Mucosa of rectum (tissue), 2 donors: ENCODE results near the gene NPAS3.

Source experiments
- H3K27ac ChIP-seq, 2 donors: one replicate each; pipeline ENCODE4 v1.7.0; 2013; ENCODE audit warnings: inconsistent platforms in 2 of 2, low read depth in 2 of 2, low read length in 2 of 2
- H3K27me3 ChIP-seq, 2 donors: one replicate each; pipeline ENCODE4 v1.7.0; 2013; ENCODE audit warnings: low read length in 2 of 2; ENCODE audit not compliant: control insufficient read depth in 2 of 2, insufficient read depth in 2 of 2
- H3K36me3 ChIP-seq, 2 donors: one replicate each; pipeline ENCODE4 v1.7.0; 2013; ENCODE audit warnings: low read length in 2 of 2; ENCODE audit not compliant: control insufficient read depth in 2 of 2, insufficient read depth in 2 of 2
- H3K4me1 ChIP-seq, 2 donors: one replicate each; pipeline ENCODE4 v1.7.0; 2013; ENCODE audit warnings: low read length in 2 of 2, mild to moderate bottlenecking in 1 of 2; ENCODE audit not compliant: control insufficient read depth in 2 of 2, insufficient read depth in 2 of 2
- H3K4me3 ChIP-seq, 2 donors: one replicate each; pipeline ENCODE4 v1.7.0; 2013; ENCODE audit warnings: low read length in 2 of 2
- H3K9ac ChIP-seq, 2 donors: one replicate each; pipeline ENCODE4 v1.7.0; 2013; ENCODE audit warnings: low read length in 2 of 2, low read depth in 1 of 2, mild to moderate bottlenecking in 1 of 2
- H3K9me3 ChIP-seq, 2 donors: one replicate each; pipeline ENCODE4 v1.7.0; 2013; ENCODE audit warnings: low read length in 2 of 2; ENCODE audit not compliant: control insufficient read depth in 2 of 2
- donor health status: healthy.
- donor health status: Normal muscosa, but diverticular disease.

Gene NPAS3

DNA sequence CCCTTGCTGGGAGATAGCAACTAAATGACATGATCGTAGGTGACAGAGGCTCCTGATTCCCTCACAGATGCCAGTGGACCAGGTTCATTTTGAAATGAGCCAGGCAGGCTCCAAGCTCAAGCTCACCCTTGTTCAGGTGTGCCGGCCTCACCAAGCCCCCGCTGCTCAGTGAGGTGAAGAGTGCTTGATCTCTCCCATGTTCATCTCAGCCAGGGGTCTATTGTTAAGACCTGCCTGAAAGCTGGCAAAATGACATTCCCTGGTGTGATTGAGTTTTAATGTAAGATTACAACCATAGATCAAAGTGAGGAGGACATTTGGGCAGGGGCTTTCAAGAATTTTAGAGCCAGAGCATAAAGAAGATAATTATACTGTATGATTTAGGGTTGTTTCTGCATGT lies 514.3 kb downstream of the NPAS3 start:
- no peak overlapping the region for H3K9ac ChIP-seq
- no peaks in the 10 kb centered on the region for H3K27me3 ChIP-seq
- peaks cover 10 to 16% of the 10 kb centered on the region in 2 donors for H3K4me1 ChIP-seq
- no peak overlapping the region for H3K4me3 ChIP-seq
- no peaks in the 10 kb centered on the region for H3K9me3 ChIP-seq
- no peaks in the 10 kb centered on the region for H3K36me3 ChIP-seq
- no peak overlapping the region for H3K27ac ChIP-seq

GRCh38 chr14:33454022-33454595 lies 515.4 kb downstream of the NPAS3 start:
- Histone ChIP-seq H3K27ac (peak overlapping the region; percentile 45 to 63), H3K4me1 (peaks cover 10 to 16% of the 10 kb centered on the region in 2 donors), H3K4me3 (peak overlapping the region; percentile 43 to 53), H3K9ac (no peak overlapping the region), H3K27me3 (no peaks in the 10 kb centered on the region), H3K9me3 (no peaks in the 10 kb centered on the region), H3K36me3 (no peaks in the 10 kb centered on the region)

GRCh38 chr14:33454707-33455106 lies 516.0 kb downstream of the NPAS3 start:
- H3K9me3 ChIP-seq = no peaks in the 10 kb centered on the region

DNA sequence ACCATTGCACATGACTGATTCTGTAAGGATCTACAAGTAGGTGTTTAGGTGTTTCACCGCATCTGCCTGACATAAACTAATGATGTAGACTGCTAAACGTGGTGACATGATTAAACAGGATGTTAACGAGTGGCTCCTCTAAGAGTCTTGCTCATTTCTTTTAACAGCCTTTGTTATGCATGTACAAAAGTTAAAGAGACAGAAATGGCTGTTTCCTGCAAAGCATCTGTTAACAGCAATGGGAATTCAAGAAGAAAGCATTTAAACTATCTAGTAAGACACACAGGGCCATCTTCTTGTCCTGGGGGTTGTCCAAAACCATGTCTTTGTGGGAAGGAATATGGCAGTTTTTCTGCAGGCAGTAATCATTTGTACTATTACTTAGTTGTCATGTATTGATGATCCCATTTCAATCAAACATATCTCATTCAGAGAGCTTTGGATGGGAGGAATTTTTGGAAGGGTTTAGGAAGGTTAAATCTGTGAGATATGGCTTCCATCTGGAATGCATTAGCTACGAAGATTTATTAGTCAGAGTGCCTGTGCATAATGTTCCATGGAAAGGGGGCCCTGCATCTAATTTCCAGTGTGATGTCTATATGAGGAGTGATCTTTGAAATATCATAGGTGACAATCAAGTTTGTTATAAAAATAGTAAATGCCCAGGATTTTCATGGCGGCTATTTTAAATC lies 517.1 kb downstream of the NPAS3 start:
- no peaks in the 10 kb centered on the region for H3K36me3 ChIP-seq
- no peaks in the 10 kb centered on the region for H3K27me3 ChIP-seq
- no peak overlapping the region for H3K4me3 ChIP-seq
- H3K9me3 ChIP-seq = no peaks in the 10 kb centered on the region
- peaks cover 10 to 16% of the 10 kb centered on the region in 2 donors for H3K4me1 ChIP-seq
- H3K27ac ChIP-seq = no peak overlapping the region
- H3K9ac ChIP-seq = no peak overlapping the region

More at GRCh38 chr14:33454707-33455106, 516.0 kb downstream of the NPAS3 start:
- Histone ChIP-seq H3K4me1 (peaks cover 10 to 16% of the 10 kb centered on the region in 2 donors), H3K4me3 (peak overlapping the region in 1 of 2 donors; percentile 5), H3K27ac (no peak overlapping the region), H3K9ac (no peak overlapping the region), H3K36me3 (no peaks in the 10 kb centered on the region), H3K27me3 (no peaks in the 10 kb centered on the region)

DNA sequence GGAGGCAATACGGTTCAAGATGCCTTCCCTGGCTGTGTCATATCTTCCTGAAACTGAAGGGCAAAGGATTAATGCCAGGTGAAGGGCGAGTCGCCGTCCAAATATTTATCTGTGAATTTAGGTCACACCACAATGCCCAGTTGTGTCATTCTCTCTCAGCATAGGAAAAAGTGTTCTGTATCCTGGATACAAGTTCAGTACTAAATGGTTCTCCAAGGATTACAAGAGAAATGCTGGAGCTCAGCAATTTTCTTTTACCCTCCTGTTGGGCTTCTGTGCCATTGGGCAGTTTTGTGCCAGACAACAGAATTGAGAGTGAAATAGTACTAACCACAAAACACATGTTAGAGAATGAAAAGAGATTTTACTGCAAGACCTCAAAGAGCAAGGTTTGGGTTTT lies 518.3 kb downstream of the NPAS3 start:
- Histone ChIP-seq H3K36me3 (no peaks in the 10 kb centered on the region), H3K9ac (no peak overlapping the region), H3K27ac (no peak overlapping the region), H3K4me1 (peaks cover 10 to 16% of the 10 kb centered on the region in 2 donors), H3K9me3 (no peaks in the 10 kb centered on the region), H3K27me3 (no peaks in the 10 kb centered on the region), H3K4me3 (no peak overlapping the region)

DNA sequence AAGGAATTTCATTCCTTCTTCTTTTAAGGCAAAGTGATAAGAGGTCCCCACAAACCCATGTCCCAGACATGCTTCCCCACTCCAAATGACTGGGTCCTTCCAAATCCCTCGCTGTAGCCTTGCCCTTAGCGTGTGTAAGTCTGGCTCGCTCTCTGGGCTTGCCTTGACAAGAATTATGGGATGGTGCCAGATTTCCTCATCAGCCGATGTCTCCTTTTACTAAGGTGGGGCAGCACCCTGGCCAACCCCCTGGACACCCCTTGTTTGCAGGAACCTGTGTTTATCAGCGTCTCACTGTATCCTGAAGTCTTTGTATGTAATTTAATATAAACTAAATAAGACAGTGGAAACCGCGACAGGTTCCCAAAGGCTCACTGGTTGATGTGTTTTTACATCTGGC lies 518.9 kb downstream of the NPAS3 start:
- no peak overlapping the region for H3K9ac ChIP-seq
- no peak overlapping the region for H3K4me3 ChIP-seq
- no peaks in the 10 kb centered on the region for H3K9me3 ChIP-seq
- peaks cover 10 to 16% of the 10 kb centered on the region in 2 donors for H3K4me1 ChIP-seq
- H3K27ac ChIP-seq = no peak overlapping the region
- H3K27me3 ChIP-seq = no peaks in the 10 kb centered on the region
- H3K36me3 ChIP-seq = no peaks in the 10 kb centered on the region

DNA sequence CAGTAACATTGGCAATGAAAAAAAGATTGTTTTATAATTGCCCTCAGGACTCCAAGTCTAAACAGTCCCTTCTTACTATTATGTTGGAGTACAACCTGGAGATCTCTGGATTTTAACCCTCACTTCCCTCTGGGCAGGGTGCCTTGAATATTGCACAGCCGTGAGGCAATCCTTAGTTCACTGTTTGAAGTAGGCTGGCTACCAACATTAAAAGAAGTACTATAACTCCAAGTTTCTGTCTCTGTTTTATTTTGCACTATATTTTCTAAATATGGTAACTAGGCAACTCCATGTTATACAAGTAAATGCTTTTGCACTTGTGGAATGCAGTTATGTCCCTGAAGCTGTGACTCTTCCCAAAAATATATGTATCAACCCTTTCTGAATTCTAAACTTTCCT lies 521.5 kb downstream of the NPAS3 start:
- H3K4me3 ChIP-seq = no peak overlapping the region
- H3K36me3 ChIP-seq = no peaks in the 10 kb centered on the region
- no peaks in the 10 kb centered on the region for H3K9me3 ChIP-seq
- peaks cover 3% of the 10 kb centered on the region in 2 donors for H3K4me1 ChIP-seq
- no peaks in the 10 kb centered on the region for H3K27me3 ChIP-seq
- H3K27ac ChIP-seq = no peak overlapping the region
- H3K9ac ChIP-seq = no peak overlapping the region

GRCh38 chr14:33461036-33461435 lies 522.4 kb downstream of the NPAS3 start:
- H3K4me3 ChIP-seq = no peak overlapping the region
- H3K27ac ChIP-seq = no peak overlapping the region
- no peaks in the 10 kb centered on the region for H3K27me3 ChIP-seq
- H3K4me1 ChIP-seq = peaks cover 3% of the 10 kb centered on the region in 2 donors
- H3K36me3 ChIP-seq = no peaks in the 10 kb centered on the region
- no peaks in the 10 kb centered on the region for H3K9me3 ChIP-seq
- H3K9ac ChIP-seq = no peak overlapping the region

DNA sequence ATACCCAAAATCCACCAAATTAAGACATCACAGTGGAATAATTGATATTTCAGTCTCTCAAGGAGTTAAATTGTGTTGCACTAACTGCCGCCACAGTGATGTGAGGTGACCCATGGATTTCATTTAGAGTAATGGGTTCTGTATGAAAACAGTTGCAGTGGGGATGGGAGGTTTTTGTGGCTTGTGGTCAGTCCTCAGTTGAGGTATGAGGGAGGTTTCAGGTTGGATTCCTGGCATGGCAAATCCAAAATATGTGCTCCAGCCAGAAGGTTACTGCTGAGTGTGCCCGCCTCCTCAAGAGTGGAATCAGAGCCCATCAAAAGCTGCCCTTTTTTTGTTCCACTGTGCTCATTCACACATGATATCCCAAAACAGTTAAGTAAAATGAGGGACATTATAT lies 525.1 kb downstream of the NPAS3 start:
- Histone ChIP-seq H3K27me3 (no peaks in the 10 kb centered on the region), H3K27ac (no peak overlapping the region), H3K4me1 (no peaks in the 10 kb centered on the region), H3K9ac (no peak overlapping the region), H3K9me3 (no peaks in the 10 kb centered on the region), H3K4me3 (no peak overlapping the region), H3K36me3 (no peaks in the 10 kb centered on the region)

- Histone ChIP-seq H3K9me3 (no peaks in the 10 kb centered on the region), H3K4me1 (no peaks in the 10 kb centered on the region), H3K4me3 (no peak overlapping the region), H3K9ac (no peak overlapping the region), H3K27ac (no peak overlapping the region), H3K27me3 (no peaks in the 10 kb centered on the region), H3K36me3 (no peaks in the 10 kb centered on the region)
Measured at GRCh38 chr14:33464254-33464962, 525.7 kb downstream of the NPAS3 start.
